Cerebellar cortex (tissue), 1 donor: ENCODE data around the gene BABAM2.
"Not testable (repeated sequence)": the region's sequence is repeated elsewhere in the genome, so short reads cannot be mapped to it uniquely, and the experiment has no call there.

Experiments used
- DNase-seq: peaks from one replicate; pipeline ENCODE4 v3.0.0-alpha.2; 2015; ENCODE audit warnings: low spot score

BABAM2 gene

GRCh38 chr2:28332696-28333095 lies 442.2 kb downstream of the BABAM2 start:
- no peak for DNase-seq

GRCh38 chr2:28333606-28334526 lies 443.3 kb downstream of the BABAM2 start:
- DNase-seq = no peak

GRCh38 chr2:28334527-28334894 lies 444.0 kb downstream of the BABAM2 start:
- peak; percentile 48 for DNase-seq

GRCh38 chr2:28335265-28335664 lies 444.7 kb downstream of the BABAM2 start:
- DNase-seq = not testable (repeated sequence)

- DNase-seq = no peak
These were observed 445.1 kb downstream of the BABAM2 start for GRCh38 chr2:28335666-28336065.

GRCh38 chr2:28336264-28336980 lies 445.9 kb downstream of the BABAM2 start:
- DNase-seq = no peak

- DNase-seq = no peak
These were observed 446.6 kb downstream of the BABAM2 start for GRCh38 chr2:28336982-28337627.

GRCh38 chr2:28338046-28338817 lies 447.7 kb downstream of the BABAM2 start:
- DNase-seq = no peak

GRCh38 chr2:28338831-28339321 lies 448.3 kb downstream of the BABAM2 start:
- DNase-seq = no peak

GRCh38 chr2:28339516-28340175 lies 449.1 kb downstream of the BABAM2 start:
- DNase-seq = no peak

- DNase-seq = no peak
These were observed 450.0 kb downstream of the BABAM2 start for GRCh38 chr2:28340312-28341202.

GRCh38 chr2:28341208-28341891 lies 450.8 kb downstream of the BABAM2 start:
- DNase-seq = no peak

- DNase-seq = no peak
These were observed 451.8 kb downstream of the BABAM2 start for GRCh38 chr2:28342081-28342967.

- DNase-seq = no peak
These were observed 452.8 kb downstream of the BABAM2 start for GRCh38 chr2:28343184-28343942.

GRCh38 chr2:28343971-28344715 lies 453.6 kb downstream of the BABAM2 start:
- no peak for DNase-seq

- DNase-seq = no peak
These were observed 454.3 kb downstream of the BABAM2 start for GRCh38 chr2:28344756-28345373.

- no peak for DNase-seq
These were observed 455.1 kb downstream of the BABAM2 start for GRCh38 chr2:28345619-28346018.
